ENCODE data around the gene CERS6. TPM values are rescaled to one million over a fixed set of nuclear protein-coding genes. Genes with fewer than 3 reads are reported as not detected.

The CERS6 gene
- polyA plus RNA-seq, 1 donor, result 38.1 TPM

DNA sequence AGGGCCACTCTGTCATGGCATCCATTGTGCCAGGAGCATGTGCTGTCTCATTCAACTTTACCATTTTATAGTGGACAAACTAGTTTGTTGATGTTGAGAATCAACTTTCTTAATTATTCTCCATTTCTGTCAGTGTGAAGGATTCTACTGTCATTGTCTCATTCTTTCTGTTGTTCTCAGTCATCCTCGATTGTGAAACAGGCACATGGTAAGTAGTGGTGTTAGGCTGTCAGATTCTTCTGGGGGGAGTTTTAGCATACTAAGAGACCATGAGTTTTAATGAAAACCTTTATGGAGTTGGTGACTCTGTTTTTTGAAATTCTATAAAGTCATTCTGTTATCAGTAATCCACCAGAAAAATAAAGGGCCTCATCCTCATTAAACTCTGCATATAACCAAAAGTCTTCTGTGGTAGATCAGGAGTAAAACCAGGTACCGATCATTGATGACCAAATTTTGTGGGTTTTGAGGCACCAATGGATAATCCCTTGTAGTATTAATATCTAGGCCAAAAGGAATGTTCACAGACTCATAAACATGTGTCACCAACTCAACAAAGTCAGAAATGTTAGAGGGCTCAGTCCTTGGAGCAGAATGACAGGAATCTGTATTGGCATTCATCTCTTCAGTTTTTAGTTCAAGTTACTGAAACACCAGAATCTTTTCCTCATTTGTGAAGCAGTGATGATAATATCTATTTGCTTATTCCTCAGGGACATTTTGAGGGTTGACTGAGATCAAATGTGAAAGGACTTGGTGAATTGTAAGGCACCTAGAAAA lies 73.2 kb downstream of the CERS6 start:
- no peak for DNase-seq (ENCODE audit: low read depth)

DNA sequence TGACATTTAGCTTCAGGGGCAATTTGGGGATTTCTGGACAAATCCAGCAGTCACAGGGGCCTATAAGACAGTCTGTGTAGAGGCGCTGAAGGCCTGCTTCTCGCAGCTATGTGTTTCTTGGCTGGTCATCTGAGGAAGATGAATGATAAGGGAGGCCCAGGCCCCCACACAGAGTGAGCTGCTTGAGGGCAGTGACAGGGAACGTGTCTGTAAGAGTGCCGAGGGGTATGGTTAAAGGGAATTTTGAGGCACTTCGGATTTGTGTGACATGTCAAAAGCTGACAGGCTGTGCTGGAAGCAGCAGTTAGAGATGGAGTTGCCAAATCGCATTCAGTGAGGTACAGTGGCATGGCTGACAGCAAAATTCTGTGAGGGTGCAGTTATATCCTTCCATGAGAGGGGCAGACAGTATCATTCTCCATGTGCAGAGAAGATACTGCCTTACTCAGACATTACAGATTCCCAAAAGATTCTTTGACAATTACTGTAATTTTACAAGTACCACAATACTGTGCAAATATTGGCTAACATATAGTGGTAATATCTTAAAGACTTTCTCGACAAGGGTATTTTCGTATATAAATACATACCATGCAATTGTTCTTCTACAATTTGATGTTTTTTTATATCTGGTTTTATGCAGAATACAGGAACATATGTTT lies 74.0 kb downstream of the CERS6 start:
- no peak for DNase-seq (ENCODE audit: low read depth)

DNA sequence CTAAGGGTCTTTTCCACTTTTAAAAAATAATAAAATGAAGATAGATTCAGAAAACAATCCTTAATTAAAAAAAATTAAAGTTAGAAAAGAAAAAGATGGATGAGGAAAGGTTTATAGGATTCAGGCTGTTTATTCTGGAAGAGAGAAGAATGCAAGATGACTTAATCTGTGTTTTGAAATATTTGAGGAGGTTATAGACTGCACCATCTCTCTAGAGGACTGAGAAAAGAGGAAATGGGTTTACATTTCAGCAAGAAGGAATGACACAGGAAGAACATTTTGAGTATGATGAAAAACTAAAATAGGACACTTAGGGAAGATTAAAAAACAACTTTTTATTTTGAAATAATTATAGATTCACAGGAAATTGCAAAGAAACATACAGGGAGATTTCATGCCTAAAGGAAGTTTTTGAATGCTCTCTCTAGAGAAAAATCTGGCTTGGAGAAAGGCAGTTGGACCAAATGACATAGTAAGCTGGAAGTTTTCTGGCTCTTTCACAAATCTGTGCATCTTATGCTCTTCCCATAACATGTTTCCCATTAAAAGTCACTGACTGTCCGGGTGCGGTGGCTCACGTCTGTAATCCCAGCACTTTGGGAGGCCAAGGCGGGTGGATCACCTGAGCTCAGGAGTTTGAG lies 75.0 kb downstream of the CERS6 start:
- no peak for DNase-seq (ENCODE audit: low read depth)

DNA sequence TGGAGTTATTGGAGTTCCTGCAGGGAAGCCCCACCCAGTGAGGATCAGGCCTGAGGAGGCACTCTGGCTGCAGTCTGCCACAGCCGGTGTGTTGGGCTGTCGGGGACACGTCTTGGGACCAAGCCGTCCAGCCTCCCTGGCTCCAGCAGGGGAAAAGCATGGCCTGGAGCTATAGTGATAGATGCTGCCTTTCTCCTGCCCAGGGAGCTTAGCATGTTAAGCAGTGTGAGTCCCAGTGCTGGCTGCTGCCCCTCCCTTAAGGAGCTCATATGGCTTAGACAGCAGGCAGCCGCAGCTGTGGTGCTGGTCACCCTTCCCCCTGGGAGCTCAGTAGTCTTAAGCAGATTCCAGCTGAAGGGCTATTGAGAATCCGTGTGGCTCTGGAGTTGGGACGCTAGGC lies 78.9 kb downstream of the CERS6 start:
- no peak for DNase-seq (ENCODE audit: low read depth)

DNA sequence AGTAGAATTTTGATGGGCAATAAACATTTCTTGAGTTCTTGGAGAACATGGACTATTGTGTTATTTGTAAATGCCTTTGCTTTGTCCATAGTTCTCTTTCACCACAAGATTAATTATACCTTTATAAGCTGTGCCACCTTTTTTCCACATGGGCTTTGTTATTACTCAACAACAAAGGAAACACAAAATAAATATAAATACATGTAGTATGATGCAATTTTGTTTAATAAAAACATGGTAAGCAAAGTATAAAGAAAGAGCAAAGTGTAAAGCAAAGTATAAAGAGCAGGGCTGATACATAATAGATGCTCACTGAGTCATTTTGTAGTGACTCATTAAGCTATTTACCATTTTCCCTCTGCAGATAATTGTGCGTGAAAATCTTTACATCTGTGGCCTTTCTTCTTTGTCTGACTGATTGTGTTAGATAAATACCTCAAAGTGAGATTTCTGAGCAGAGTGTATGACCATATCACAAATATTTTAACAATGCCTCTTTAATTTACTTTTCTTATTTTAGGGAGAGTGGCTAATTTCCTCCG lies 80.9 kb downstream of the CERS6 start:
- no peak for DNase-seq (ENCODE audit: low read depth)

DNA sequence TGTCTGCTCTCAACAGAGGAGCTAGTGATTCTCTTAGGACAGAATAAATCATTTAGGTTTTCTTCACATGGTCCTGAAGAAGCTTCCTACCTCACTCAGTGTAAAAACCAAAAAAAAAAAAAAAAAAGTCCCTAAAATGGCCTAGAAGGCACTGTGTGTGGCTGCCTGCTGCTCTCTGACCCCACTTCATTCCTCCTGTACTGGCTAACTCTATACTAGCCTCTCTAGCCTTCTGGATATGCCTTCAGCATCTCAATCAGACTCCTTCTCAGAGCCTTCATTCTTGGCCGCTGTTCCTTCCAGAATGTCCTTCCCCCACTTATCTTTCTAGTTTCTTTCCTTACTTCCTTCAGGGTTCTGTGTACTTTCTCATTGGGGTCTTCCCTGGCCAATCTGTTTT lies 82.1 kb downstream of the CERS6 start:
- no peak for DNase-seq (ENCODE audit: low read depth)

DNA sequence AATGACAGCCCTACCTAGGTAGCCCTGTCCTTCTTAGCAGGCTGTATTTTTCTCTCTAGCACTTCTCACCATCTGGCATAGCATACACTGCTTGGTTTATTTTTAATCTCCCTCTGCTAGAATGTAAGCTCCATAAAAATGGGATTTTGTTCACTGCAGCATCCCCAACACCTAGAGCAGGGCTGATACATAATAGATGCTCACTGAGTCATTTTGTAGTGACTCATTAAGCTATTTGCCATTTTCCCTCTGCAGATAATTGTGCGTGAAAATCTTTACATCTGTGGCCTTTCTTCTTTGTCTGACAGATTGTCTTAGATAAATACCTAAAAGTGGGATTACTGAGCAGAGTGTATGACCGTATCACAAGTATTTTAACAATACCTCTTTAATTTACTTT lies 82.5 kb downstream of the CERS6 start:
- no peak for DNase-seq (ENCODE audit: low read depth)

DNA sequence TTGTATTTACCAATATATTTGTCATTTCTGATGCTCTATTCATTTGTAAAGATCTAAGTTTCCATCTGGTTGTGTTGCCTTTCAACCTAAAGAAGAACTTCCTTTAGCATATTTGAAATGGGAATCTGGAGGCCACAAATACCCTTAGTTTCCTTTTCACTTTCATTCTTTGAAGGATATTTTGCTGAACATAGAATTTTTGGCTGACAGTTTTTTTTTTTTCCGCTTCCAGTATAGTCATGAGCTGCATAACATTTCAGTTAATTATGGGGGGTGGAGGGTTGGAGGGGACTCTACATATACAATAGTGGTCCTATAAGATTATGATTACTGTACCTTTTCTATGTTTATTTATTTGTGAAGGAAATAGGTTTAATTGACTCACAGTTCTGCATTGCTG lies 83.9 kb downstream of the CERS6 start:
- no peak for DNase-seq (ENCODE audit: low read depth)

DNA sequence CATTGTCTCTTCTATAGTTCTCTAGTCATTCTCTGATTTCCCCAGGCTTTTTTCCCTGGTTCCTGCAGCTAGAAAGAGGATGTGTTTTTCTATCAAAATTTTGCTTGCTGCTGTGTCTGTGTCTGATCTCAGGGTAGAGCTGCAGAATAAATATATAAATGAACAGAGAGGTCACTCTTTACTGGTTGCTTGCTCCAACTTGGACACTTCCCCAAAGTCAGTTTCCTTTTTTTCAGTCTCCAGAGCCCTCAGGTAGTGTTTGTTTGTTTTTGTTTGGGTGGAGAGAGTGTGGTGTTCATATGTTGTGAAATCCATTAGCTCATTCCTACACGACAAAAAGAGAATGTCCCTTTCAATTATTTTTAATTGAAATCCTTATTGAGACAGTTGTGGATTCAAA lies 85.8 kb downstream of the CERS6 start:
- DNase-seq (ENCODE audit: low read depth), result no peak

DNA sequence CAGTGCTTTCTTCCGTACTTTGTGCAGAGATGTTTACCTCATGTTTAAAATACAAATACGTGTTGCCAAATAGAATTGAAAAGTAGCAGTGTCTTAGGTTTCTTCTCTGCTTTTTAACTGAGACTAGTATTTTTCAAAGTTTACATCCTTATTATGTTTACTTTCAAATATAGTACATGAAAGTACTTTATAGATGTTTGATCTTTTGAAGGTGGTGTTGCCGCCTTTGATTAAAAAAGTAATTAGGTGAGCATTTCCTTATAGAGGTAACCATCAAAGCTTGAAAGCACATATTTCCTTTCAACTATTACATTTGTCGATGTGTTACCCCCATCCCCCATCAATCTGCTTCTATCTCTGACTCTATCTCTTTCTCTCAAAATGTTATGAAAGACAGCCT lies 87.0 kb downstream of the CERS6 start:
- DNase-seq (ENCODE audit: low read depth), result no peak

DNA sequence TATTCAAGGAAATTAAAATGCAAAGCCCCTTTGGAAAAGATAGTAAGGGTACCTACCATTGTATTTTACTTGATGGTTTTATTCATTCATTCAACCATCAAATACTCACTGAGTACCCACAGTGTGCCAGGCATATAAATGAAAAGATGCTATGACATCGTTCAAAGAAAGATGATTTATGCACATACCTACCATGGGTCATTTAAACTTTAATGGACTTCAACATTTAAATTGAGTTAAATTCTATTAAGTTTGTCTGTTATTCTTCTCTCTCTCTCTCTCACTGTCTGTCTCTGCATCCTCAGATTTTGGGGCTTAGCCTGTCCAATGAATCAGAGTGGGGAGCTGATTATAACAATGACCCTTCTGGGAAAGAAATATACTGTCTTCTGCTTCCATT lies 87.9 kb downstream of the CERS6 start:
- DNase-seq (ENCODE audit: low read depth), result no peak

DNA sequence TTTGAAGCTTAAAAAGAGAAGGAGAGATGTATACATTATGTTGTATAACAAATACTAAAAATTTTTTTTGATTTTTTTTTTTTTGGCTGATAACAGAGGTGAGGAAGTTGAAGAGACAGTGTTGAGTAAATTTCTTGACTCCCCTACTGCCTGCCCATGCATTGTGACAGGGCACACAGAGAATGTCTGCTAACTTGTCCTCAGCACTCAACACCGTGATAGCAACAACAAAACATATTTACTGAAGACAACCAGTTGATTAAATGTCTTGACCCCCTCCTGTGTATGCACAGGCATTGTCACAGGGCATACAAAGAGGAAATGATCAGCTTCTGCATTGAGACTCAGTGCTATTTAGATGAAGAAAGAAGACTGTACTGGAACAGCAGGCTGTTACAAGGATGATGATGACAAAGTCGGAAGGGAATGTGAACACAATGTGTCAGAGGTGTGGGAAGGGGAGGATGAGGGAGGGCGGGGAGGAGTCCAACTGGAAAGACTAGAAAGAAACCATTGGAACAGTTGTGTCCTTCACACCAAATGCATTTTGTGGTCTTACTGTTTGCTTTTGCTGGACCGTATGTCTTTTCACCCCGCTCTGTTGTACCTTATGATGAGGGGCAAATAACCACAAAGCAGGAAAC lies 89.5 kb downstream of the CERS6 start:
- no peak for DNase-seq (ENCODE audit: low read depth)

DNA sequence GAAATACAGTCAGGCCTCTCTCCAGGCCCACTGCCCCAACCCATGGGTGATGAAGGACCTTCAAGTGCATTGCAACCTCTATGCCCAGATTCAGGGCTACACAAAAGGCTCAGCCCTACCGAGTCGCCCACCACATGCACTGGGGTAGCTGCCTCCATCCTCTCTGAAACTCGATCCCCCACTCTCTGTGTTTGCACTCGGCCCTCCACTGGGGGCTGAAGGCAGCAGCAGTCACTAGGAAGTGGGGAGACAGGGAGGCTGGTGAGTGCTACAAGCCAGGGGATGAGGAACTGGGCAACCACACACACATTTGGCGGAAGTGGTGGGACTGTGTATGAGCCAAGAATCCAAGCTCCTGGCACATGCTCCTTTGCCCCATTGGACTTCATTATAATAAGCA lies 94.6 kb downstream of the CERS6 start:
- DNase-seq (ENCODE audit: low read depth), result no peak

DNA sequence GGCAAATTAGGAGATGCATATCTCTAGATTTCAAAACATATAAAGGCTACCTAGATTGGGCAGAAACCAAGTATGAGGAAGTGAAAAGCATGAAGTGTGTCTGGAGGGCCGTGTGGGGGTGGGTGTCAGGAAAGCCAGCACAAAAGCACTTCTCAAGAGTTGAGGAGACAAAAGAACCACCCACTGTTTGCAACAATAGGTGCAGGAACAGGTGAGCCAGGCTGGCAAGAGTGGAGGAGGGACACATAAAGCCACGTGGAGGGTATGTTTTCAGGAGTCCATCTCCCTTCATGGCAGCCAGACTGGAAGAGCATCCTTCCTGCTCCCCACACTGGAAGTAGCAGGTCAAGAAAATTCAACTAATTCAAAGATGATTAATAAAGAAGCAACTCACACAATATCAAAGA lies 96.4 kb downstream of the CERS6 start:
- DNase-seq (ENCODE audit: low read depth), result no peak

DNA sequence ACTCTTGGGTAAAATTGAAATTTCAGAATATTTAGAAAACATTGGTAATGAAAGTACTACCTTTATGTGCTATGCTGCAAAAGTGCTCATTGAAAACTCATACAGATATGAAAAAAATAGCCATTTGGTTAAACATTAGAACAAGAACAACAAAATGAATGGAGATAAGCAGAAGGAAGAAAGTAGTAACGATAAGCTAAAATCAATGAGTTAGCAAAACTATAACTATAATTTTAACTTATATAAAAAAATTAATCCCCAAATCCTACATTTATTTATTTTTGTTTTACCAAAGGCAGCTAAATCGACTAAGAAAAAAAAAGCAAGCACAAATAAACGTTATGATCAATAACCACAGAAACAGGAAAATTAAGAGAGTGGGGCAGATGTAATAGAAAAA lies 99.2 kb downstream of the CERS6 start:
- no peak for DNase-seq (ENCODE audit: low read depth)

DNA sequence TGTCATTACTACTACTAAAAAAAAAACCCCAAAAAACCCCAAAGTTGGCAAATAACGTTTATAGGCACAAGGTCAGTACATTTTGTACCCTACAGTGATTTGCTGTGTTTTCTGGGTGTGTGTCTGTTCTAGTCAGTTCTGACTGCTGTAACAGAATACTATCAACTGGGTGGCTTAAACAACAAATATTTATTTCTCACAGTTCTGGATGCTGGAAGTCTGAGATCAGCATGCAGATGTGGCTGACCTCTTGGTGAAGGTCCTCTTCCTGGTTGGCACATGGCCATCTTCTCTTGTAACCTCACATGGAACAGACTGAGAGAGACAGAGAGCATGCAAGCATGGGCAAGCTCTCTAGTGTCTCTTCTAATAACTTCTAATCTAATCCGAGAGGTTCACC lies 103.1 kb downstream of the CERS6 start:
- no peak for DNase-seq (ENCODE audit: low read depth)

DNA sequence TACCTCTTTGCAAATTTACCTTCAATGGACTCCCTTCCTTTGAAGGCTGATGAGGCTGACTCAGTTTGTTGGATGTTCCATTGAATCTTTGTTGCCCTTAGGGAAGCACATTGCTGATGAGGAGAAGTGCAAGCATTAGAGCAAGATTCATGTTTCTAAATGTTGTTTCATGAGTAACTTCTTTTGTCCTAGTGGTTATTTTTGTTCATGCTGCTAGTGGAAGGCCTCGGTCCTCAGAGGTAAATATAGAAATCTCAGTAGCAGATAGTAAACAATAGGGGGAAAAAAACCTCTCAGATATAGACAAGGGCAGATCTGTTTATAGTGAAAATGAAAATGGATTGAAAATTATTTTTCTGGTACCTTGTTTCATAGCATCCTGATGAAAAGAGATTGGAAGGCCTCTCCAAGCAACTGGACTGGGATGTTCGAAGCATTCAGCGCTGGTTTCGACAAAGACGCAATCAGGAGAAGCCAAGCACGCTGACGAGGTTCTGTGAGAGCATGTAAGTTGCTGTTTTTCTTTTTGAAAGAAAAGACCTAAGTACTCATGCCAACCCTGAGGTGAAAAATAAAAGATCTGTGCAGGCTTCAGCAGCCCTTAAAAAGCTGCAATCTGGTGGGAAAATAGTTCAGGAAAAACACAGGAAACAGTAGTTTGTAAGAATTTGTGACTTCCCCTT lies 104.9 kb downstream of the CERS6 start:
- no peak for DNase-seq (ENCODE audit: low read depth)

DNA sequence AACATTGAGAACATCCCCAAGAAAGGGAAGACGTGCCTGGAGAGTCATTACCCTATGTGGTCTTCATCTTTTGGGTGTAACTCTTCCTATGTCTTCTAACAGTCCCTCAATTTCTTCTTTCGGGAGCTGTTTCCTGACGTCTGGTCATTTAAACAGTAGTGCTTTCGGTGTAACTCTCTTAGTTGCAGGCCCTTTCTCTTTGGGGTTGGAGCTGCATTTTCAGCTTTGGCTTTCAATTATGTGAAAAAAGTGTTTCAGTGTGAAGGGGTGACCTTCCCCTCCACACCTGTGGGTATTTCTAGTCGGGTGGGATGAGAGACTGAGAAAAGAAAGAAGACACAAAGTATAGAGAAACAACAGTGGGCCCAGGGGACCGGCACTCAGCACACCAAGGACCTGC lies 105.9 kb downstream of the CERS6 start:
- no peak for DNase-seq (ENCODE audit: low read depth)

DNA sequence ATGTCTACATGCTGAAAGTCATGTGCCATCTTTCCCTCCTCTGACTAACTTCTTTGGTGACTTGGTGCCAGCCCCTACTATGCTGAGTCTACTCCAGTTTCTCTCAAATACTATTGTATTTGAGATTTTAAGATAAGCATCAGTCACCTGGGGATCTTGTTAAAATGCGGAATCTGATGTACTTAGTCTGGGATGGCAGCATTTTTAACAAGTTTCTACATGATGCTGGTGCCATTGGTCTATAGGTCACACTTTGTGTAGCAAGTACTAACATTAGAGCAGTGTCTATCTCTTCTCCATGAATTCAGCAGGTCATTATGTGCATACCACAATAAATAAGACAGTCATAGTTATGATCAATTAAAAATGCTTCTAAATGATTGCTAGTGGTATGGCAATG lies 106.9 kb downstream of the CERS6 start:
- DNase-seq (ENCODE audit: low read depth), result no peak

DNA sequence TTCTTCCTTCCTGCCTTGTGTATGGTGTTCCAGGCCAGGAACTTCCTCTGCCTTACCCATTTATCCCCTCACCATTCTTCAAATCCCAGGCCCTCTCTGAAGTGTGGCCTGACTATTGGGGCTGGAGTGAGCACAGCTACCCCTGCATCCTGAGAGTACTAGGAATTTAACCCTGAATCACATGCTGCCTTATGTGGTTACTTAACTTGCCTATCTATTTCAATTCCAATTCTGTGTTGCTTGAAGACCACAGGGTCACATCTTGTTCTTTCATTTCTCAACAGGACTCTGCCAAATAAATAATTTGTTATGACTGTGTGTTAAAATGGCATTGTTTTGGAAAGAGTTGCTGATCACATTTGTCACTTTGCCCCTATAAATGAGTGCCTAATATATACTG lies 108.6 kb downstream of the CERS6 start:
- no peak for DNase-seq (ENCODE audit: low read depth)

DNA sequence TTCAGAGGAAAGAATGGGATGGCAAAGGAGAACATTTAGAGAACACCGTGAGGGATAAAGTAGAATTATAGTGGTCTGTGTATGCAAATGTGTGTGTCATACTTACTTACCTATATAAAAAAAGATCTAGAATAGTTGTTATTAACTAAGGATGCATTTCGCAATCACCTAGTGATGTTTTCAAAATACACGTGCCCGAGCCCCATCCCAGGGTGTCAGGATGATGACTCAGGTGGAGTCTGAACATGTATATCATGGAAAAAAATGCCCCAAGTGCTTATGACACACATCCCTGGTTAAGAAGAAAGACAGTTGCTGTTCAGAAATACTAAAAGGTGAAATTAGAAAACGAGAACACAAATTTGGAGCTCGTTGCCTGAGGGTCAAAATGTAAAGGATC lies 109.0 kb downstream of the CERS6 start:
- DNase-seq (ENCODE audit: low read depth), result no peak

DNA sequence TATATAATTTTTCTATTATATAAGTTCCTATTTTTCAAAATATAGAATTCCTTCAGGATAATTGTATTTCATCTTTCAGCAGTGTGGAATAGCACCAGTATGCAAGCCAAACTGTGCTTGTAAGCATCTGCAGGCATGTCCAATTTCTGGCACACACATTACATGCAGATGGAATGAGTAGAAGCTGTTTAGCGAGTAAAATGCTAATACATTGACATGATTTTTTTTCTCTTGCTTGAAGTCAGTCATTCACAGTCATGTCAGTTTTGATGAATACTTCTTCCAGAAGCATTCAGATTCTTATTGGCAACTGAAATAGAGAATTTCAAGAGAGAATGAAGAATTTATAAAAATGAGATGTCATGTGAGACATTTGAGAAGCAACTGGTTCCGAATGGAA lies 109.4 kb downstream of the CERS6 start:
- no peak for DNase-seq (ENCODE audit: low read depth)

All from forelimb muscle (tissue), 1 donor.